Measurements from ENCODE around the gene ZNF366.

GRCh38 chr5:72472031-72472430 is 35.2 kb downstream of the ZNF366 start:
- no peak for TF ChIP-seq LEF1 (IDR thresholded peaks at IDR 0.05; ENCODE audit: borderline replicate concordance)
- TF ChIP-seq HDGF (IDR thresholded peaks at IDR 0.05; ENCODE audit: borderline replicate concordance), result no peak
- TF ChIP-seq FOXA1 (IDR thresholded peaks at IDR 0.05), result no peak
- no peak for TF ChIP-seq SP1 (IDR thresholded peaks at IDR 0.05)
- no peak for TF ChIP-seq ARNT (IDR thresholded peaks at IDR 0.05)
- no peak for TF ChIP-seq ELF4 (IDR thresholded peaks at IDR 0.05)
- no peak for TF ChIP-seq NFRKB (IDR thresholded peaks at IDR 0.05)
- no peak for TF ChIP-seq FOXM1 (IDR thresholded peaks at IDR 0.05; ENCODE audit: borderline replicate concordance)
- TF ChIP-seq PKNOX1 (IDR thresholded peaks at IDR 0.05), result no peak
- no peak for TF ChIP-seq FOXK2 (IDR thresholded peaks at IDR 0.05)

All from HEK293T (cell line).